Measurements from ENCODE around the gene SAMHD1. TPM values are rescaled to one million over a fixed set of nuclear protein-coding genes. Genes with fewer than 3 reads are reported as not detected.
A peak's percentile ranks its signal among the peaks of the same experiment; 100 is the strongest.

SAMHD1 gene
- total and polyA plus RNA-seq, 9 of the 15 experiments (the other 6 are each of a cell fraction or from before 2014, with no cell fraction given) = 6.8 to 20.4 (median 14.8) TPM

DNA sequence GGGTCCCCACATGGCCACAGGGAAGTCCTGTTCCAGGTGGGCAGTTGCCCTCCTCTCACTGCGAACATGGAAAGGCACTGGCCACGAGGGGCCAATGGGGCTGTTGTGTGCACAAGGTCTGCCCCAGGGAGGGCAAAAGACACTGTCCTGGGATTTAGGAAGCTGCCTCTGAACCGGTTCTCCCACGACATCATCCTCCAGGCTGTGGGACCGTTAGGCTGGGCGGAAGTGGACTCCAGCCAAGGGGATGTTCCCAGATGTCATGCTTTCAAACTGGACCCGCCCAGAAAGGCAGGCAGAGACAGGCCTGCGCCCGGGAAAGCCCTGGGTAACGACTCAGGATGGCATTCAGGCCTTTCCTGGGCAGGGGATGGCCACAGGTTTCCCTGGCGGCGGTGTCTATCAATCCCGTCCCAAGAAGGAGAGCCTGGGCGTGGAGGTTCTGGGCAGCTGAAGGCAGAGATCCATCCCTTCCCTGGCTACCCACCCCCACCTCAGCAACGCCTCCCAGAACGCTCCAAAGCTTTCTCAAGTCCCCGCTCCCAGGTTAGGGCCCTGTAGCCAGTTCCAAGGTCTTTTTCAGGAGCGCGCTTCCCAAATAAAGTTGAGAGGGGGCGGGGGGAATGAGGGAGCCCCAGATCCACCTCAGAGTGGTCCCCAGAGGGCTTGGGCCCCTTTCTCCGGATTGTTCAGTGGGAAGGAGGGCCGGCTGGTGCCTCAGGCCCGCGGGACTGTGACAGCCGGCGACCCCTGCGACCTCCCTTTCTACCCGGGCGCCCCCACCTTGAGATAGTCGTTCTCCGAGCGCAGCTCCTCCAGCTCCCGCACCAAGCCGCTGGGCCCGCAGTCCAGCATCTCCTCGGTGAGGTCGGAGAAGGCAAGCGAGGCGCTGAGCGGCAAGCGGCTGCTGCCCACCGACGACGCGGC, 89.4 kb downstream of the SAMHD1 start (continued):
- TF ChIP-seq BHLHE40 (IDR thresholded peaks at IDR 0.05; ENCODE audit: low read length) (0 out of 2 replicates have a peak, but pooled peaks have one; percentile 0), SIN3A (IDR thresholded peaks at IDR 0.05; ENCODE audit: borderline replicate concordance in 2 of 2, control insufficient read depth in 1 of 2, low read depth in 2 of 2, low read length in 2 of 2) (peak; percentile 59 to 82; a peak in 2 of 4 replicates), BRF1 (IDR thresholded peaks at IDR 0.05; ENCODE audit: borderline replicate concordance, extremely low read depth, insufficient read length) (no peak), KLF13 (tag; IDR thresholded peaks at IDR 0.05; ENCODE audit: borderline replicate concordance, low read depth) (no peak), GABPB1 (CRISPR knock-in tag; IDR thresholded peaks at IDR 0.05) (peak; percentile 41; the same call in 1 of the 2 replicates), PHF20 (IDR thresholded peaks at IDR 0.05; ENCODE audit: partially characterized antibody) (no peak), RBFOX2 (IDR thresholded peaks at IDR 0.05; ENCODE audit: low read depth, low read length) (peak; percentile 76), SRSF1 (IDR thresholded peaks at IDR 0.05; ENCODE audit: low read depth, low read length) (no peak), POLR2A (conservative IDR thresholded peaks at IDR 0.05) (peak; percentile 78), SMAD2 (IDR thresholded peaks at IDR 0.05; ENCODE audit: low read depth, low read length) (no peak)
- TF ChIP-seq, protein P1, sequence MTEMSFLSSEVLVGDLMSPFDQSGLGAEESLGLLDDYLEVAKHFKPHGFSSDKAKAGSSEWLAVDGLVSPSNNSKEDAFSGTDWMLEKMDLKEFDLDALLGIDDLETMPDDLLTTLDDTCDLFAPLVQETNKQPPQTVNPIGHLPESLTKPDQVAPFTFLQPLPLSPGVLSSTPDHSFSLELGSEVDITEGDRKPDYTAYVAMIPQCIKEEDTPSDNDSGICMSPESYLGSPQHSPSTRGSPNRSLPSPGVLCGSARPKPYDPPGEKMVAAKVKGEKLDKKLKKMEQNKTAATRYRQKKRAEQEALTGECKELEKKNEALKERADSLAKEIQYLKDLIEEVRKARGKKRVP (CRISPR knock-in tag; IDR thresholded peaks at IDR 0.05) = no peak
- TF ChIP-seq, protein P2, sequence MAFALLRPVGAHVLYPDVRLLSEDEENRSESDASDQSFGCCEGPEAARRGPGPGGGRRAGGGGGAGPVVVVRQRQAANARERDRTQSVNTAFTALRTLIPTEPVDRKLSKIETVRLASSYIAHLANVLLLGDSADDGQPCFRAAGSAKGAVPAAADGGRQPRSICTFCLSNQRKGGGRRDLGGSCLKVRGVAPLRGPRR (CRISPR knock-in tag; IDR thresholded peaks at IDR 0.05) = no peak
- TF ChIP-seq, protein P3, sequence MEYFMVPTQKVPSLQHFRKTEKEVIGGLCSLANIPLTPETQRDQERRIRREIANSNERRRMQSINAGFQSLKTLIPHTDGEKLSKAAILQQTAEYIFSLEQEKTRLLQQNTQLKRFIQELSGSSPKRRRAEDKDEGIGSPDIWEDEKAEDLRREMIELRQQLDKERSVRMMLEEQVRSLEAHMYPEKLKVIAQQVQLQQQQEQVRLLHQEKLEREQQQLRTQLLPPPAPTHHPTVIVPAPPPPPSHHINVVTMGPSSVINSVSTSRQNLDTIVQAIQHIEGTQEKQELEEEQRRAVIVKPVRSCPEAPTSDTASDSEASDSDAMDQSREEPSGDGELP (CRISPR knock-in tag; IDR thresholded peaks at IDR 0.05; ENCODE audit: borderline replicate concordance) = peak; percentile 51; the same call in 1 of the 2 replicates
- TF ChIP-seq, protein P4, sequence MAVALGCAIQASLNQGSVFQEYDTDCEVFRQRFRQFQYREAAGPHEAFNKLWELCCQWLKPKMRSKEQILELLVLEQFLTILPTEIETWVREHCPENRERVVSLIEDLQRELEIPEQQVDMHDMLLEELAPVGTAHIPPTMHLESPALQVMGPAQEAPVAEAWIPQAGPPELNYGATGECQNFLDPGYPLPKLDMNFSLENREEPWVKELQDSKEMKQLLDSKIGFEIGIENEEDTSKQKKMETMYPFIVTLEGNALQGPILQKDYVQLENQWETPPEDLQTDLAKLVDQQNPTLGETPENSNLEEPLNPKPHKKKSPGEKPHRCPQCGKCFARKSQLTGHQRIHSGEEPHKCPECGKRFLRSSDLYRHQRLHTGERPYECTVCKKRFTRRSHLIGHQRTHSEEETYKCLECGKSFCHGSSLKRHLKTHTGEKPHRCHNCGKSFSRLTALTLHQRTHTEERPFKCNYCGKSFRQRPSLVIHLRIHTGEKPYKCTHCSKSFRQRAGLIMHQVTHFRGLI (CRISPR knock-in tag; IDR thresholded peaks at IDR 0.05) = no peak

Data from K562 (cell line).